SJCRH30 (cell line): ENCODE measurements around the gene PHYHD1. TPM values are rescaled to one million over a fixed set of nuclear protein-coding genes. Genes with fewer than 3 reads are reported as not detected.
A peak's percentile ranks its signal among the peaks of the same experiment; 100 is the strongest.

Experiments
- DNase-seq, 2 experiments: peaks; one replicate each; pipeline ENCODE4 v3.0.0-alpha.2; 2015 to 2020
- H3K27ac ChIP-seq: fragments of 250-450 bp; sonication (Bioruptor Pico); 2 replicates; pipeline ENCODE4 v1.5.1; 2020; ENCODE audit warnings: mild to moderate bottlenecking, moderate library complexity
- H3K27me3 ChIP-seq: fragments of 250-450 bp; sonication (Bioruptor Pico); 2 replicates; pipeline ENCODE4 v1.5.1; 2020; ENCODE audit warnings: mild to moderate bottlenecking, moderate library complexity
- H3K36me3 ChIP-seq: fragments of 250-450 bp; sonication (Bioruptor Pico); 2 replicates; pipeline ENCODE4 v1.5.1; 2020; ENCODE audit warnings: mild to moderate bottlenecking, moderate library complexity
- H3K4me1 ChIP-seq: fragments of 250-450 bp; sonication (Bioruptor Pico); 2 replicates; pipeline ENCODE4 v1.5.1; 2020; ENCODE audit warnings: mild to moderate bottlenecking, moderate library complexity
- H3K4me3 ChIP-seq: fragments of 250-450 bp; sonication (Bioruptor Pico); 2 replicates; pipeline ENCODE4 v1.5.1; 2020; ENCODE audit warnings: mild to moderate bottlenecking, moderate library complexity
- H3K9me3 ChIP-seq: fragments of 250-450 bp; sonication (Bioruptor Pico); replicated peaks from 2 replicates; pipeline ENCODE4 v1.5.1; 2020; ENCODE audit warnings: mild to moderate bottlenecking, moderate library complexity
- total RNA-seq: library from RNA; depleted of rRNA; stranded (reverse); fragments of >200 nt; shearing (Covaris generic); gene quantifications from 2 replicates; pipeline ENCODE4 v1.2.3, GENCODE V29; 2014; rRNA removed

PHYHD1 gene
- total RNA-seq: 20.7 and 23.2 TPM in 2 replicates

DNA sequence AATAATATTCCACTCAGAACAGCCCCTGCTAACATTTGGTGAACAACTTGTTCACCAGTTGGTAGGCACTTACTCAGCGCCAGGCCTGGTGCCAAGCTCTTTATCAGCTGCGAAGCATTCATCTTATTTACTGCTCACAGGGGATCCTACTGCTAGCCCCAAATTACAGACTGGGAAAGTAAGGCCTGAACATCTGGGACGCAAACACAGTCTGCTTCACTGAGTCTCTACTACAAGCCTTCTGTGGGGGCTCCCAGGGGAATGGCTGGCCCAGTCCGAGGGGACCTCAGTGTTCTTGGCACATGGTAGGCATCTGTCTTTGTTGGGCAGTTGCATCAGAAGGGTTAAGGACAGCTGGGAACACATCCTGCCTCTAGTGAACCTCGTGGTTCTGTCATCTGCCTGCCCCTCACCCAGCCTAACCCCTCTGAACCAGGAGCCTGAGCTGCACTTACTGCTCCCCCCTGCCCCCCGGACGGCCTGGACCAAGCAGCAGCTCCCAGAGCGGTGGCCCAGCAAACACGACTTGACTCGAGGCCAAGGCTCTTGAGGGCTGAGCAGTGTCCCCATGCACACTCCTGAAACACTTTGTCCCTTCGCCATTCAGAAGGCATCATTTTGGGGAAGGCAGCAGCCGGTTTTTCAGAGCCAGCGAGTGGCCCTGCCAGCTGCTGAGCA lies at the start of gene PHYHD1:
TSS of gene PHYHD1 (plus strand) at position 602 of the 678 bp plus-strand sequence. CDS start 1,342 bp downstream, outside the sequence.
- peak within 1 kb of the TSS; percentile 76 for H3K4me3 ChIP-seq
- peak; percentile 80 to 82 for DNase-seq
- peak within 1 kb of the TSS; percentile 79 for H3K27ac ChIP-seq
- peaks cover 3% of the 10 kb centered on the region for H3K36me3 ChIP-seq
- H3K9me3 ChIP-seq: no peaks in the 10 kb centered on the region
- H3K4me1 ChIP-seq: peaks cover 10% of the 10 kb centered on the region
- H3K27me3 ChIP-seq: no peaks in the 10 kb centered on the region

DNA sequence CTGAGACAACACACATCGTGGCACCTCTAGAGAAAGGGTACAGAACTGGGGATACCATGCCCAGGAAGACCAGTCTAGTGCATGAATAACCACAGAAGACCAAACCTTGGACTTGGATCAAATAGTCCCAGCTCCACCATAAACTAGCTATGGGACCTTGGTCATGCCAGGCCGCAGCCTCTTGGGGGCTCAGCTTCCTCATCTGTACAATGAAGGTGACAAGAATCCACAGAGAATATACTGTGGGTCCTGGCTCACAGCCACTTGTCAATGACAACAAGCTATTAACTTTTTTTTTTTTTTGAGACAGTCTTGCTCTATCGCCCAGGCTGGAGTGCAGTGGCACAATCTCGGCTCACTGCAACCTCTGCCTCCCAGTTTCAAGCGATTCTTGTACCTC lies 42.9 kb upstream of the PHYHD1 start:
- no peak for DNase-seq
- no peak overlapping the region for H3K4me3 ChIP-seq
- no peaks in the 10 kb centered on the region for H3K4me1 ChIP-seq
- no peaks in the 10 kb centered on the region for H3K27me3 ChIP-seq
- H3K36me3 ChIP-seq: no peaks in the 10 kb centered on the region
- no peaks in the 10 kb centered on the region for H3K9me3 ChIP-seq
- no peak overlapping the region for H3K27ac ChIP-seq

DNA sequence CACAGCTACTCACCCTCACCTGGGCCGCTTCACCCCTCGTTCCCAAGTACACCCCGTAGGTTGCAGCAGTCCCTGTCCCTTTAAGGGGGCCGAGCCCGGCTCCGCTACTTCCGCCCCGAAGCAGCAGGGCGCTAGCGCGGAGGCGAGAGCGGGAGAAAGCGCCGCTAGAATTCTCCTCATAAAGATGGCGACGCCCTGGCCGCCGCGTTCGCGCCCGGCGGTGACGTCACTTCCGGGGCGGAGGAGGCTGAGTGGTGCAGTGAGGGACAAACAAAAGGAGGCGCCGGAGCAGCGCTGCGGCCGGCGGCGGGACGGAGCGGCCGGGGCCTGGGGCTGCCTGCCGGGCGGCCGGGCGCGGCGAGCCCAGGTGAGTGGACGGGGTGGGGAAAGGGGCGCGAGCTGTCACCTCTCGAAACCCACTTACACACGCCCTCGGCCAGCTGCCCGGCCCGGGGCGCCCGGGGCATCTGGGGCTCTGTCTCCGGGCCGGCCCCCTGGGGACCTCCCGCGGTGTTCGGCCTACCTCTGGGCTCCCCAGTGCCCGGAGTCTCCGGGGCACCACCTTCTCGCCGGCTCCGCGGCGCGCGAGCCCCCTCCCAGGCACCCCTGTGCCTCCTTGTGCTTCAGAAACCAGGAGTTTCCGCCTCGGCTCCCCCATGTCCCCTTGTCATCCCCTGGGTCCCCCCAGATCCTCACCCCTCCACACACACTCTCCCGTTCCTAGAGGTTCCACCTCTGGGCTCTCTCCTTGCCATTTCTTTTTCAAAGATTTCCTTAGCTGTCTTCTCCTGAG lies 38.7 kb upstream of the PHYHD1 start, which contains the start of the genes KYAT1 and LRRC8A:
TSS of gene KYAT1 (minus strand) at position 67 of the 793 bp plus-strand sequence. CDS start 36,545 bp downstream, outside the sequence.
TSS of gene LRRC8A (plus strand) at position 250 of the 793 bp plus-strand sequence. CDS start 25,032 bp downstream, outside the sequence.
- peak; percentile 98 for DNase-seq
- peaks cover 20% of the 10 kb centered on the region for H3K4me1 ChIP-seq
- no peaks in the 10 kb centered on the region for H3K27me3 ChIP-seq
- H3K9me3 ChIP-seq: no peaks in the 10 kb centered on the region
- peaks cover 4% of the 10 kb centered on the region; the same call in 1 of the 2 replicates for H3K36me3 ChIP-seq
- peak within 1 kb of the TSS; percentile 81 for H3K27ac ChIP-seq
- peak within 1 kb of the TSS; percentile 89 for H3K4me3 ChIP-seq

DNA sequence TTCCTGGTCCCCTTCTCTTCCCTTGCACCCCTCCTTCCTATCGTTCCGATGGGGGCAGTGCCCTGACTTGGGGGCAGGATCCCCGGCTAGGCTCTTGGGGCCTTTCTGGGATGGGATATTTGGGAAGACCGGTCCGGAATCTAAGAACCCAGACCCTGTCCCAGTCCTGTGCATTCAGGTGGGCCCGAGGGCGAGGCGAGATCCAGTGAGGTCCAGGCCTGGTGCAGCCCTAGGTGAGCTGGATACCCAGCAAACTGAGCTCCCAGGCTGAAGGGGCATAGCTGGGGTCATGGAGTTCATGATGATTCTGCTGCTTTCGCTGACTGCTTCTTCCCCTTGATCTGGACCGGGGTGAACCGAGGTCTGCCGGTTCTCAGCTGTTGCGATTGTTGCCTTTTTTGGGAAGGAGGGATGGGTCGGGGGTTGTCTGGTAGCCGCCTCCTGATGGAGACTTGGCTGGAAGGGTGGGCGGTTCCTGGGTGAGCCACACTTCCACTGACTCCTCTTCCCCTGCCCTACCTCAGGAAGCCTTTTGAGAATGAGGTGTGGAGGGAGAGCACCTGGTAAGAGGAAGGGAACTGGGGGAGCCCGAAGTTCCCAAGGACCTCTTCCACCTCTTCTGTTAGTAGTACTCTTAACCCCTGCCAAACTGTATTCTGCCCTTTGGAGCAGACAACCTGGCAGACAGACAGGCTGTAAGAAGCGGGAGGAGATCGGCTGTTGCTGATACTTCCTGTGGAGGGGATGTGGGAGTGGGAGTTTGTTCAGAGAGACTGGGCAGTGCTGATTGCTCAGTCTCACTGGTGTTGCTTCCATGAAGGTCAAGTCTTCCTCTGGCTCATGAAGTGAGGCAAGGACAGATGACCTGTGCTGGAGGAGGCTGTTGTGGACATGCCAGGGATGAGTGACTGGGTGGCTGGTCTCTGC lies 37.8 kb upstream of the PHYHD1 start:
- H3K9me3 ChIP-seq: no peaks in the 10 kb centered on the region
- peaks cover 28% of the 10 kb centered on the region for H3K4me1 ChIP-seq
- H3K36me3 ChIP-seq: peaks cover 7% of the 10 kb centered on the region; the same call in 1 of the 2 replicates
- peak overlapping the region; percentile 81 for H3K27ac ChIP-seq
- no peaks in the 10 kb centered on the region for H3K27me3 ChIP-seq
- peak overlapping the region; percentile 89 for H3K4me3 ChIP-seq
- DNase-seq: peak; percentile 52 to 56

DNA sequence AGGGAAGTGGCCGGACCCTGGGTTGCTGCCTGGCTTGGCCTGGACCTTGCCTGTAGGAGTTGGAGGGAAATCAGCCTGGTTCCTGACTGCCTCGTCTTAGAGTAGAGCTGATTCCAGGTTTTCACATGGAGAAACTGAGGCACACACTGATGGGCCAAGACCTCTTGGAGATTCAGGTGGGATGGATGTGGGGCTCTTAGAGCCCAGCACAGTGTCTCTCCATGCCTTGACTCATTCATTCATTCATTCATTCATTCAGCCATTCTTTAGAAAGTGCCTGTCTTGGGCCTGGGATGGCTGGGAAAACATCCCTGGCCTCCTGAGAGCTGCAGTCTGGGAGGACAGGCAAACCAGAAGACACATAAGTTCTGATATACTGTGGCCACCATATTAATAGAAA lies 36.6 kb upstream of the PHYHD1 start:
- Histone ChIP-seq H3K4me1 (peaks cover 39% of the 10 kb centered on the region), H3K27me3 (no peaks in the 10 kb centered on the region), H3K36me3 (peaks cover 15% of the 10 kb centered on the region), H3K27ac (no peak overlapping the region), H3K4me3 (no peak overlapping the region), H3K9me3 (no peaks in the 10 kb centered on the region)
- DNase-seq: no peak

DNA sequence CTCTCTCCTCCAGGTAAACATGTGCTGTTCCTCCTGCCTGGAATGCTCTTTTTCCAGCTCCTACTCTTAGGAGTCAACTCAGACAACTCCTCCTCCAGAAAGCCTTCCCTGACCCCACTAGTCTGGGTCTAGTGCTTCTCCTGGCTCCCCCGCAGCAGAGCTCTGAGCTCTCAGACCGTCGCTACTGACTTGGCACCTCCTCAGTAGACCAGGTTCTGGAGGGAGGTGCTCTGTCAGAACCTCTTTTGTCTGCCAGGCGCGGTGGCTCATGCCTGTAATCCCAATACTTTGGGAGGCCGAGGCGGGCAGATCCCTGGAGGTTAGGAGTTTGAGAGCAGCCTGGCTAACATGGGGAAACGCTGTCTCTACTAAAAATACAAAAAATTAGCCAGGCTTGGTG lies 35.4 kb upstream of the PHYHD1 start:
- Histone ChIP-seq H3K4me1 (peaks cover 39% of the 10 kb centered on the region), H3K27me3 (no peaks in the 10 kb centered on the region), H3K36me3 (peaks cover 21% of the 10 kb centered on the region), H3K4me3 (no peak overlapping the region), H3K9me3 (no peaks in the 10 kb centered on the region), H3K27ac (peak overlapping the region; percentile 75)
- DNase-seq: no peak

DNA sequence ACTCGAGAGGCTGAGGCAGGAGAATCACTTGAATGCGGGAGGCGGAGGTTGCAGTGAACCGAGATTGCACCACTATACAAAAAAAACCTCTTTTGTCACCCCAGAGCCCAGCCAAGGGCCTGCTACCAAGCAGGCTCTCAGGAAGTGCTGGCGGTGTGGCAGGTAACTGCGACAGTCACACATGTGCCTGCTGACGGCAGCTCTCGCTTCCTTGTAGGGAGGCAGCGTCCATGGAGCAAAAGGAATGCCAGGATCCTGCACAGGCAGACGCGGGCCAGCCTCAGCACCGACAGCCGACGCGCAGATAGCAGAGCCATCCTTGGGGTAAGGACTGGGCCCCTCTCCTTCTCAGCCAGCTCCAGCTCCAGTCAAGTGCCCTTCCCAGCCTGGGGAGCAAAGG lies 35.0 kb upstream of the PHYHD1 start:
- Histone ChIP-seq H3K27me3 (no peaks in the 10 kb centered on the region), H3K9me3 (no peaks in the 10 kb centered on the region), H3K4me3 (no peak overlapping the region), H3K36me3 (peaks cover 21% of the 10 kb centered on the region), H3K4me1 (peaks cover 39% of the 10 kb centered on the region), H3K27ac (peak overlapping the region; percentile 75)
- no peak for DNase-seq

DNA sequence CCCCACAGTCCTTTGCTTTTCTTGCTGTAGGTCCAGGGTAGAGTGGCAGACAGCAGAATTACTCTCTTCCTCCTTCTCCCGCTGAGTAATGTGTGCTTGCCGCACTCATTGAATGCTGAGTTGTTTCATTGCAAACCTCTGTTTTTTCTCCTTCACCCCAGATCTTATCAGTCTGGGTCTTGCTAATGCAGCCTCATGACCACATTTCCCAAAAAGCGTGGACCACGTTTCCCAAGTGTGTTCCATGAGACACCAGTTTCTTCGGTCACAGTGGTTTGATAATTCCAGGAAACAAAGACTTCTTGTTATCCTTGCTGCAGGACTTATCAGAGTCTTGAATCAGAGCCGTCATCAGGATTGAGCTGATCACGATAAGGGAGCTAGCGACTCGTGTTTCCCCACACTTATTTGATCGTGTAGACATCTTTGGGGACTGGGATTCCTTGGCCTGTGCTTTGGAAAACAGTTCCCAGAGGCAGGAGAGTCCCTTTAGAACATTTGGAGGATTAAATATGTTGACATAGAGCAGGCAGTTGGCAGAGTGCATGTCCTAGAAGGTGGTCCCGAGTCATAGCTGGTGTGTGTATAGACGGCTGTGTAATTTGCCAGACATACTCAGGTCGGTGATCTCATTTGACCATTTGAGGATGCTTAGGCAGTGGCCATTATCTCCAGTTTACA lies 34.4 kb upstream of the PHYHD1 start:
- no peak overlapping the region for H3K4me3 ChIP-seq
- DNase-seq: peak; percentile 71 to 76
- peaks cover 39% of the 10 kb centered on the region for H3K4me1 ChIP-seq
- no peaks in the 10 kb centered on the region for H3K27me3 ChIP-seq
- peak overlapping the region; percentile 75 for H3K27ac ChIP-seq
- peaks cover 23% of the 10 kb centered on the region for H3K36me3 ChIP-seq
- no peaks in the 10 kb centered on the region for H3K9me3 ChIP-seq

DNA sequence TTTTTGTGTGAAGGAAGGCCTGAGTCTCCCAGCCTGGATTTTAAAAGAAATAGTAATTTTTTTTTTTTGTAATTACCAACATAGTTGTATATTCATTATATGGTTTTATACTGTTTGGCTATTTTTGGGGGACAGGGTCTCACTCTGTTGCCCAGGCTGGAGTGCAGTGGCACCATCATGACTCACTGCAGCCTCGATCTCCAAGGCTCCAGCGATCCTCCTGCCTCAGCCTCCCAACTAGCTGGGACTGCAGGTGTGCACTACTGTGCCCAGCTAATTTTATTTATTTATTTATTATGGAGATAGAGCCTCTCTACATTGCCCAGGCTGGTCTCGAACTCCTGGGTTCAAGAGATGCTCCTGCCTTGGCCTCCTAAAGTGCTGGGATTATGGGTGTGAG lies 33.7 kb upstream of the PHYHD1 start:
- Histone ChIP-seq H3K36me3 (peaks cover 30% of the 10 kb centered on the region), H3K4me3 (no peak overlapping the region), H3K4me1 (peaks cover 42% of the 10 kb centered on the region), H3K27me3 (no peaks in the 10 kb centered on the region), H3K9me3 (no peaks in the 10 kb centered on the region), H3K27ac (peak overlapping the region; percentile 75)
- no peak for DNase-seq

DNA sequence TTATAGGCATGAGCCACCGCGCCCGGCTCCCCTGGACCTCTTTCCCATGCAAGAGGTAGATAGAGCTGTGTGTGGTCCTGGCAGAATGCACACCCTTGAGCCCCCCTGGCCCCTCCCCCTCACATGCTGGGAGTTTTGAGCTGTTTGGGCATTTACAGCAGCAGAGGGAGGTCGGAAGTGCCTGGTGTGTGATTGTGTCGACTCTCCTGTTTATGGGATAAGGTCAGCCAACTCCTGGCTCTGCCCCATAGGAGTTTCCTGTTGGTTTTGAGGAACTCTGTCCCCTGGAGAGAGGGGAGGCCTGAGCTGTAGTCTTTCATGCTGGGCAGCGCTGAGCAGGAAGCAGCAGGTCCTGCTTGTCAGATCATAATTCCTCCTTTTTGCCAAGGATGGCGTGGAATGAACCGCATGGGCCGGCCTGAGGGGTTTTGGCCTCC lies 32.9 kb upstream of the PHYHD1 start:
- peak; percentile 90 to 91 for DNase-seq
- H3K36me3 ChIP-seq: peaks cover 39% of the 10 kb centered on the region
- H3K27ac ChIP-seq: peak overlapping the region; percentile 68
- H3K9me3 ChIP-seq: no peaks in the 10 kb centered on the region
- H3K4me3 ChIP-seq: no peak overlapping the region
- H3K4me1 ChIP-seq: peaks cover 45% of the 10 kb centered on the region
- H3K27me3 ChIP-seq: no peaks in the 10 kb centered on the region

DNA sequence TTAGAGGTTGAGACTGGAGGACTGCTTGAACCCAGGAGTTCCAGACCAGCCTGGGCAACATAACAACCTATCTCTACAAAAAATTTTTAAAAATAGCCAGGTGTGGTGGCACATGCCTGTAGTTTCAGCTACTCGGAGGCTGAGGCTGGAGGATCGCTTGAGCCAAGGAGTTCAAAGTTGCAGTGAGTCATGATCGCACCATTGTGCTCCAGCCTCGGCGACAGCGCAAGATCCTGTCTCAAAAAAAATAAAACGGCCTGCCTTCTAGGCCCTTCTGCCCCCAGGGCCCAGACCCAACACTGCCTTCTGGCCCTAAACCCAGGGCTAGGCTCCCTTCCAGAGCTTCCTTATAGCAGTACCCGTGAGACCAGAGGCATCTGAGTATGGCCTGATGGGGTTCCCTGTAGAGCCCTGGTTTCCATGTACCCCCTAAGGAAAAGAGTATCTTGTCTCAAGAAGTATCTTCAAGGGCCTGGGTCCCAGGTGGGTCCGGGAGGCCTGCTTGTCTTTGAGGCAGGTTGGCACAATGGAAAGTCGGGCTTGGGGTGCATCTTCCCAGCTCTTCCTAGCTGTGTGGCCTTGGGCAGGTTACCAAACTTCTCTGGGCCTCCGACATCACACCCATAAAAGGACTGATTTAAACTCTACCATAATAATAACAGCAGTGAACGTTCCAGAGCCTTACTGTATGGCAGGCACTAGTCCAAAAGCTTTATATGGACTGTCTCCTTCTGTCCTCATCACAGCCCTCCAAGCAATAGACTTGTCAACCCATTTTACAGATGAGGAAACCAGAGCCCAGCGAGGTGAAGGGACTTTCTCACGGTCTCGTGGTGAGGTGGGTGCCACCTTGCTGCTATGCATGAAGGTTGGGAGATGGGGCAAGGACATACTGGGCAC lies 29.2 kb upstream of the PHYHD1 start:
- no peaks in the 10 kb centered on the region for H3K27me3 ChIP-seq
- no peak overlapping the region for H3K27ac ChIP-seq
- no peak for DNase-seq
- H3K4me3 ChIP-seq: no peak overlapping the region
- H3K36me3 ChIP-seq: peaks cover 51% of the 10 kb centered on the region
- peaks cover 28% of the 10 kb centered on the region for H3K4me1 ChIP-seq
- no peaks in the 10 kb centered on the region for H3K9me3 ChIP-seq

DNA sequence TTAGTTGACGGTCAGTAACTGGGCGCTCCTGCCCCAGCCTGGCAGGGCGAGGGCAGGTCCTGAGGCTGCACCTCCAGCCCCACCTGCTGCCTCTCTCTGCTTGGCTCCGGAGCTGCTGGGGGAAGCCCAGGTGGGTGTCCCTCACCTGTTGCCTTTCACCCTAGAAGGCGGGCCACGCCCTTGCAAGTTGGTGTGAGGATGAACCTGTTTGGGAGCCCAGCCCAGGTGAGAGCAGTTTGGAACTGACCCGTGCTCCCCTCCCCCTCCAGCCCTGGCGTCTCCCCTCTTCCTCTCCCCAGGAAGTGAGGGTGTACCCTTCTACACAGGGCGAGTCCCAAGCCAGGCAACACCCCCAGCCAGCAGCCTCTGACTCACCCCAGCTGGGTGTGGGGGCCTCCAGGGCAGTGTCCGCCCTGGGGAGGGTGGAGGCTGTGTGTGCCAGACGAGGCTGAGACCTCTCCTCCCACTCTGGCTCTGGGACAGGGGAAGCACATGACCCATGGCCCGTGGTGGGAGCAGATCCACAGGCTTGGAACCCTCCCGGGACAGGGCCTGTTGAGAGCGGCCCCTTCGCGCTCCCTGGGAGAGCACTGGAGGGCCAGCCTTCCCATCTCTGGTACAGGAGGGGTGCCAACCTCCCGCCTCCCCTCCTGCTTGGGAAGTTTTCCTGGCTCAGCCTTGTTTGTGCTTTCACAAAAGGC lies 28.4 kb upstream of the PHYHD1 start:
- no peak overlapping the region for H3K27ac ChIP-seq
- no peak overlapping the region for H3K4me3 ChIP-seq
- no peaks in the 10 kb centered on the region for H3K9me3 ChIP-seq
- peak; percentile 32 to 53 for DNase-seq
- H3K27me3 ChIP-seq: no peaks in the 10 kb centered on the region
- peaks cover 22% of the 10 kb centered on the region for H3K4me1 ChIP-seq
- H3K36me3 ChIP-seq: peaks cover 49% of the 10 kb centered on the region
